Calu3 (cell line): ENCODE data around the gene DAB1. TPM values are rescaled to one million over a fixed set of nuclear protein-coding genes. Genes with fewer than 3 reads are reported as not detected.

Experiments used
- BruUV-seq: library from RNA; stranded (reverse); fragments of 400-500 nt; replicated peaks from 2 replicates; lab custom pipeline; 2021; lab: Mats Ljungman, UMichigan
- CTCF ChIA-PET: fragments of 300-600 bp; sonication (Branson Sonifier 250); formaldehyde crosslinking; loops from one replicate; lab custom pipeline; 2022; ENCODE audit warnings: antibody characterized with exemption; lab: Charles Lee
- DNase-seq: peaks from one replicate; pipeline ENCODE4 v3.0.0; 2022
- H3K27ac Mint-ChIP-seq: one replicate; pipeline ENCODE4 v1.8.0; 2022; ENCODE audit warnings: mixed read lengths; ENCODE audit not compliant: unreplicated experiment
- H3K27me3 Mint-ChIP-seq: one replicate; pipeline ENCODE4 v1.8.0; 2022; ENCODE audit warnings: mixed read lengths; ENCODE audit not compliant: unreplicated experiment
- H3K36me3 Mint-ChIP-seq: one replicate; pipeline ENCODE4 v1.8.0; 2022; ENCODE audit warnings: mild to moderate bottlenecking, moderate library complexity, mixed read lengths; ENCODE audit not compliant: insufficient read depth, unreplicated experiment
- H3K4me1 Mint-ChIP-seq: one replicate; pipeline ENCODE4 v1.8.0; 2022; ENCODE audit warnings: mild to moderate bottlenecking, low read depth, mixed read lengths; ENCODE audit not compliant: unreplicated experiment
- H3K4me3 Mint-ChIP-seq: one replicate; pipeline ENCODE4 v1.8.0; 2022; ENCODE audit warnings: mild to moderate bottlenecking, low read depth, moderate library complexity, mixed read lengths; ENCODE audit not compliant: unreplicated experiment
- H3K9me3 Mint-ChIP-seq: one replicate; pipeline ENCODE4 v1.8.0; 2022; ENCODE audit warnings: low read depth, mixed read lengths; ENCODE audit not compliant: unreplicated experiment
- CTCF ChIP-seq: fragments of 200-600 bp; IDR thresholded peaks from one replicate; pipeline ENCODE4 v1.8.0; 2022; ENCODE audit warnings: antibody characterized with exemption; ENCODE audit not compliant: unreplicated experiment
- intact Hi-C: fragments of 100-400 bp; cut with micrococcal nuclease; formaldehyde crosslinking; loops from one replicate; pipeline ENCODE4 v1.10.0; 2022; ENCODE audit not compliant: unreplicated experiment
- total RNA-seq: library from RNA; stranded (reverse); gene quantifications from 2 replicates; pipeline ENCODE4 v1.2.3, GENCODE V29; 2022

DAB1 gene
- total RNA-seq, 1 experiment from 2014 or later: not detected

GRCh38 chr1:56958526-56958925 lies 465.3 kb downstream of the DAB1 start:
- TF ChIP-seq CTCF: no peak
- Mint-ChIP-seq H3K9me3 (peaks cover 6% of the 10 kb centered on the region), H3K4me1 (no peaks in the 10 kb centered on the region), H3K27ac (no peak overlapping the region), H3K36me3 (no peaks in the 10 kb centered on the region), H3K4me3 (no peak overlapping the region), H3K27me3 (no peaks in the 10 kb centered on the region)
- intact Hi-C loops: no loop called here
- BruUV-seq: no TSS peak
- DNase-seq: no peak
- CTCF ChIA-PET: no interaction called here

GRCh38 chr1:56957931-56958330 lies 465.9 kb downstream of the DAB1 start:
- no peak for DNase-seq
- no TSS peak for BruUV-seq
- H3K4me1 Mint-ChIP-seq: no peaks in the 10 kb centered on the region
- H3K36me3 Mint-ChIP-seq: no peaks in the 10 kb centered on the region
- H3K4me3 Mint-ChIP-seq: no peak overlapping the region
- no peak overlapping the region for H3K27ac Mint-ChIP-seq
- CTCF ChIA-PET: no interaction called here
- no peaks in the 10 kb centered on the region for H3K27me3 Mint-ChIP-seq
- intact Hi-C loops: no loop called here
- peaks cover 6% of the 10 kb centered on the region for H3K9me3 Mint-ChIP-seq
- TF ChIP-seq CTCF: no peak

GRCh38 chr1:56954664-56955063 lies 469.2 kb downstream of the DAB1 start:
- intact Hi-C loops: no loop called here
- H3K36me3 Mint-ChIP-seq: no peaks in the 10 kb centered on the region
- CTCF ChIA-PET: no interaction called here
- H3K27ac Mint-ChIP-seq: no peak overlapping the region
- peaks cover 8% of the 10 kb centered on the region for H3K9me3 Mint-ChIP-seq
- H3K27me3 Mint-ChIP-seq: no peaks in the 10 kb centered on the region
- no peak for TF ChIP-seq CTCF
- BruUV-seq: no TSS peak
- no peak for DNase-seq
- H3K4me1 Mint-ChIP-seq: no peaks in the 10 kb centered on the region
- H3K4me3 Mint-ChIP-seq: no peak overlapping the region

GRCh38 chr1:56953386-56953785 lies 470.5 kb downstream of the DAB1 start:
- intact Hi-C loops: no loop called here
- Mint-ChIP-seq H3K27me3 (no peaks in the 10 kb centered on the region), H3K9me3 (peaks cover 8% of the 10 kb centered on the region), H3K4me1 (no peaks in the 10 kb centered on the region), H3K36me3 (no peaks in the 10 kb centered on the region), H3K27ac (no peak overlapping the region), H3K4me3 (no peak overlapping the region)
- BruUV-seq: no TSS peak
- no peak for TF ChIP-seq CTCF
- CTCF ChIA-PET: no interaction called here
- DNase-seq: no peak
